K562 (cell line): ENCODE measurements around the gene GALNT9. TPM values are rescaled to one million over a fixed set of nuclear protein-coding genes. Genes with fewer than 3 reads are reported as not detected.

ENCODE experiments used
- FOXK2 ChIP-seq, 2 experiments: fragments of 450-650 bp; IDR thresholded peaks in 1 of 2; conservative IDR thresholded peaks in 1 of 2; 2 replicates each; pipeline ENCODE4 v1.6.1; 2016; ENCODE audit warnings: low read depth in 2 of 2, mild to moderate bottlenecking in 1 of 2
- MTF1 ChIP-seq: fragments of 250-450 bp; sonication (Bioruptor Pico); IDR thresholded peaks from 2 replicates; pipeline ENCODE4 v1.9.0; 2021; ENCODE audit warnings: moderate library complexity, mild to moderate bottlenecking, inconsistent platforms, borderline replicate concordance
- polyA plus RNA-seq, 8 experiments: library from polyadenylated mRNA; depleted of rRNA in 4 of 8; stranded (reverse) in 5 of 8; unstranded in 3 of 8; fragments of >200 nt; fragmentation: Nextera tagmentation in 2 of 8; fragmentation: Illumina TruSeq in 1 of 8; extraction: Ambion mirVana in 2 of 8; extraction: Trizol in 1 of 8; gene quantifications; 2 replicates each; pipeline versions ENCODE4 v1.2.1 to v1.2.3, GENCODE V29; 2011 to 2014; ENCODE audit warnings: inconsistent platforms in 1 of 8, missing spikeins in 1 of 8
- total RNA-seq, 7 experiments: library from RNA; depleted of rRNA in 6 of 7; stranded (reverse); fragments of >200 nt in 6 of 7; fragmentation: Illumina TruSeq in 2 of 7; extraction: Trizol in 2 of 7; gene quantifications; 2 replicates each; pipeline versions ENCODE4 v1.2.1 to v1.2.3, GENCODE V29; 2011 to 2021; ENCODE audit warnings: low replicate concordance in 1 of 7
- TF ChIP-seq, protein P1 (sequence below): fragments of 450-650 bp; IDR thresholded peaks from 2 replicates; pipeline ENCODE4 v1.6.1; 2017; ENCODE audit warnings: antibody characterized with exemption, mild to moderate bottlenecking
- TF ChIP-seq, protein P2 (sequence below): fragments of 450-650 bp; IDR thresholded peaks from 2 replicates; pipeline ENCODE4 v1.6.1; 2016

GALNT9 gene
- total and polyA plus RNA-seq, 9 of the 15 experiments (the other 6 are each of a cell fraction or from before 2014, with no cell fraction given): not detected

DNA sequence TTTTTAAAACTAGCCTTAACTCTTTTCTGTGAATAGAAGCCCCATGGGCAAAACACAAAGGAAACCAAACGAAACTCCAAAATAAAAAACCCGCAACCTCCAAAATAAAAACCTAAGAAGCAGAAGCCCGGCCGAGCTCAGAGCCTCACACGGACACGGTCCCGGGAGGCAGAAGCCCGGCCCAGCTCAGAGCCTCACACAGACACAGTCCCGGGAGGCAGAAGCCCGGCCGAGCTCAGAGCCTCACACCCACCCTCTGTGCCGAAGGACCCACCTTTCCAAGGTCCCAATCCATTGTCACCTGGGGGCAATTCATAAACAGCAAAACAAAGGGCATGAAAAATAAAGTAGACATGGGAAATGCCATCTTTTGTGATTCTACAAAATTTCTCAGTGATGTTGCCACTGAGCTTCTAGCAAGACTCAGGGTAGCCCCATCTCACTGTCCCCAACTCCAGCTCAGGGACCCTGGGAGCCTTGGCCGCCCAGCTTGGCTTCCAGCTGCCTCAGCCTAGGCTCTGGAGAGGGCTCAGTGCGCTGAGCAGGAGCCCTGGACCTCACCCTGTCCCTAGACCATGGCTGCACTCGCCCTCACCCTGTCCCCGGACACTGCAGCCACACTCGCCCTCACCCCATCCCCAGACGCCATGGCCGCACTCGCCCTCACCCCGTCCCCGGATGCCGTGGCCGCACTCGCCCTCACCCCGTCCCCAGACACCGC lies 82.2 kb downstream of the GALNT9 start (continued):
- no peak for TF ChIP-seq MTF1 (CRISPR knock-in tag)
- TF ChIP-seq, protein P1, sequence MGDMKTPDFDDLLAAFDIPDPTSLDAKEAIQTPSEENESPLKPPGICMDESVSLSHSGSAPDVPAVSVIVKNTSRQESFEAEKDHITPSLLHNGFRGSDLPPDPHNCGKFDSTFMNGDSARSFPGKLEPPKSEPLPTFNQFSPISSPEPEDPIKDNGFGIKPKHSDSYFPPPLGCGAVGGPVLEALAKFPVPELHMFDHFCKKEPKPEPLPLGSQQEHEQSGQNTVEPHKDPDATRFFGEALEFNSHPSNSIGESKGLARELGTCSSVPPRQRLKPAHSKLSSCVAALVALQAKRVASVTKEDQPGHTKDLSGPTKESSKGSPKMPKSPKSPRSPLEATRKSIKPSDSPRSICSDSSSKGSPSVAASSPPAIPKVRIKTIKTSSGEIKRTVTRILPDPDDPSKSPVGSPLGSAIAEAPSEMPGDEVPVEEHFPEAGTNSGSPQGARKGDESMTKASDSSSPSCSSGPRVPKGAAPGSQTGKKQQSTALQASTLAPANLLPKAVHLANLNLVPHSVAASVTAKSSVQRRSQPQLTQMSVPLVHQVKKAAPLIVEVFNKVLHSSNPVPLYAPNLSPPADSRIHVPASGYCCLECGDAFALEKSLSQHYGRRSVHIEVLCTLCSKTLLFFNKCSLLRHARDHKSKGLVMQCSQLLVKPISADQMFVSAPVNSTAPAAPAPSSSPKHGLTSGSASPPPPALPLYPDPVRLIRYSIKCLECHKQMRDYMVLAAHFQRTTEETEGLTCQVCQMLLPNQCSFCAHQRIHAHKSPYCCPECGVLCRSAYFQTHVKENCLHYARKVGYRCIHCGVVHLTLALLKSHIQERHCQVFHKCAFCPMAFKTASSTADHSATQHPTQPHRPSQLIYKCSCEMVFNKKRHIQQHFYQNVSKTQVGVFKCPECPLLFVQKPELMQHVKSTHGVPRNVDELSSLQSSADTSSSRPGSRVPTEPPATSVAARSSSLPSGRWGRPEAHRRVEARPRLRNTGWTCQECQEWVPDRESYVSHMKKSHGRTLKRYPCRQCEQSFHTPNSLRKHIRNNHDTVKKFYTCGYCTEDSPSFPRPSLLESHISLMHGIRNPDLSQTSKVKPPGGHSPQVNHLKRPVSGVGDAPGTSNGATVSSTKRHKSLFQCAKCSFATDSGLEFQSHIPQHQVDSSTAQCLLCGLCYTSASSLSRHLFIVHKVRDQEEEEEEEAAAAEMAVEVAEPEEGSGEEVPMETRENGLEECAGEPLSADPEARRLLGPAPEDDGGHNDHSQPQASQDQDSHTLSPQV: no peak
- TF ChIP-seq, protein P2, sequence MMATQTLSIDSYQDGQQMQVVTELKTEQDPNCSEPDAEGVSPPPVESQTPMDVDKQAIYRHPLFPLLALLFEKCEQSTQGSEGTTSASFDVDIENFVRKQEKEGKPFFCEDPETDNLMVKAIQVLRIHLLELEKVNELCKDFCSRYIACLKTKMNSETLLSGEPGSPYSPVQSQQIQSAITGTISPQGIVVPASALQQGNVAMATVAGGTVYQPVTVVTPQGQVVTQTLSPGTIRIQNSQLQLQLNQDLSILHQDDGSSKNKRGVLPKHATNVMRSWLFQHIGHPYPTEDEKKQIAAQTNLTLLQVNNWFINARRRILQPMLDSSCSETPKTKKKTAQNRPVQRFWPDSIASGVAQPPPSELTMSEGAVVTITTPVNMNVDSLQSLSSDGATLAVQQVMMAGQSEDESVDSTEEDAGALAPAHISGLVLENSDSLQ: no peak
- no peak for TF ChIP-seq FOXK2 (conservative IDR thresholded peaks at IDR 0.05 in 1 of 2, IDR thresholded peaks at IDR 0.05 in 1 of 2; ENCODE audit: low read depth in 2 of 2)
